Small intestine (tissue), 16 donors: Measurements from ENCODE around the gene ILK. TPM values are rescaled to one million over a fixed set of nuclear protein-coding genes. Genes with fewer than 3 reads are reported as not detected.

Experiments
- DNase-seq, 2 donors: peaks; one replicate each; pipeline versions ENCODE4 v3.0.0 to v3.0.0-alpha.2; 2013
- FAIRE-seq: peaks from 2 replicates; lab custom pipeline; 2012; peaks lifted over from hg19 to GRCh38; lab: Jason Lieb, UNC
- H3K27ac ChIP-seq, 3 donors: one replicate each; pipeline ENCODE4 v1.5.1; 2013; ENCODE audit warnings: low read length in 2 of 3, mild to moderate bottlenecking in 2 of 3, control low read depth in 1 of 3, inconsistent platforms in 1 of 3, low read depth in 1 of 3, moderate library complexity in 1 of 3
- H3K27me3 ChIP-seq, 3 donors: one replicate each; pipeline ENCODE4 v1.6.1; 2013; ENCODE audit warnings: low read length in 3 of 3, inconsistent platforms in 1 of 3; ENCODE audit not compliant: control insufficient read depth in 3 of 3, insufficient read depth in 3 of 3
- H3K36me3 ChIP-seq, 3 donors: one replicate each; pipeline ENCODE4 v1.6.1; 2013; ENCODE audit warnings: low read length in 3 of 3, inconsistent platforms in 1 of 3, low read depth in 1 of 3, mild to moderate bottlenecking in 1 of 3, moderate library complexity in 1 of 3; ENCODE audit not compliant: control insufficient read depth in 3 of 3, insufficient read depth in 2 of 3
- H3K4me1 ChIP-seq, 3 donors: one replicate each; pipeline ENCODE4 v1.6.1; 2013; ENCODE audit warnings: low read length in 2 of 3, inconsistent platforms in 1 of 3, low read depth in 1 of 3, mild to moderate bottlenecking in 1 of 3, moderate library complexity in 1 of 3; ENCODE audit not compliant: control insufficient read depth in 3 of 3, insufficient read depth in 2 of 3
- H3K4me3 ChIP-seq, 3 donors: one replicate each; pipeline ENCODE4 v1.5.1; 2013; ENCODE audit warnings: low read length in 3 of 3, control low read depth in 1 of 3, inconsistent platforms in 1 of 3, low read depth in 1 of 3, mild to moderate bottlenecking in 1 of 3, moderate library complexity in 1 of 3
- H3K9me3 ChIP-seq, 2 donors: one replicate each; pipeline ENCODE4 v1.6.1; 2013; ENCODE audit warnings: low read depth in 1 of 2, low read length in 1 of 2; ENCODE audit not compliant: control insufficient read depth in 2 of 2, insufficient read depth in 1 of 2
- WGBS, 3 donors: extraction: QIAGEN DNeasy Blood & Tissue Kit; methylation state at CpG; one replicate each; pipeline ENCODE4 v1.1.7; 2013; 5-methylcytosine and 5-hydroxymethylcytosine counted together
- long read RNA-seq, 10 donors: transcript quantifications; one replicate each; lab custom pipeline, GENCODE V29; 2026
- polyA plus RNA-seq, 4 donors: library from polyadenylated mRNA; stranded (reverse) in 3 of 4; unstranded in 1 of 4; fragments of 200-250 nt in 3 of 4; fragments of 120-200 nt in 1 of 4; gene quantifications; one replicate each; pipeline versions ENCODE4 v1.2.1 to v1.2.3, GENCODE V29; 2013
- donor health status: healthy with polysubstance abuse.
- donor health status: control.
- donor health status: control.
- donor health status: Bipolar disorder and iron deficiency.
- donor health status: healthy.

ILK gene
- polyA plus RNA-seq: 10 to 100 TPM; 73.9 to 99.2 (median 93.1) TPM
- long read RNA-seq, donor 1, transcript ILK-202 (12 exons, 2,074 nt): minor isoform, 8 of 69 reads
- long read RNA-seq, donor 1, transcript ILK-201 (13 exons, 1,802 nt): minor isoform, 17 of 69 reads
- long read RNA-seq, donor 1, transcript ILK-203 (13 exons, 1,692 nt): major isoform, 43 of 69 reads
- long read RNA-seq, donor 1, partial matches to known transcripts: 0 of 69 reads
- long read RNA-seq, donor 1, other reads (novel, unspliced or antisense): 0 of 69 reads
- long read RNA-seq, donor 2, transcript ILK-203 (13 exons, 1,692 nt): major isoform, 12 of 21 reads
- long read RNA-seq, donor 2, partial matches to known transcripts: 6 of 21 reads
- long read RNA-seq, donor 2, other reads (novel, unspliced or antisense): 0 of 21 reads
- long read RNA-seq, donor 3, transcript ILK-203 (13 exons, 1,692 nt): major isoform, 12 of 28 reads
- long read RNA-seq, donor 3, partial matches to known transcripts: 10 of 28 reads
- long read RNA-seq, donor 3, other reads (novel, unspliced or antisense): 0 of 28 reads
- long read RNA-seq, donor 4, partial matches to known transcripts: 0 of 3 reads
- long read RNA-seq, donor 4, other reads (novel, unspliced or antisense): 0 of 3 reads
- long read RNA-seq, donor 5, partial matches to known transcripts: 95 of 165 reads
- long read RNA-seq, donor 5, other reads (novel, unspliced or antisense): 58 of 165 reads
- long read RNA-seq, donor 6, transcript ILK-203 (13 exons, 1,692 nt): major isoform, 21 of 32 reads
- long read RNA-seq, donor 6, transcript ILK-201 (13 exons, 1,802 nt): minor isoform, 9 of 32 reads
- long read RNA-seq, donor 6, partial matches to known transcripts: 0 of 32 reads
- long read RNA-seq, donor 6, other reads (novel, unspliced or antisense): 0 of 32 reads
- long read RNA-seq, donor 7: 0 reads
- long read RNA-seq, donor 8, partial matches to known transcripts: 0 of 2 reads
- long read RNA-seq, donor 8, other reads (novel, unspliced or antisense): 0 of 2 reads
- long read RNA-seq, donor 9, partial matches to known transcripts: 10 of 15 reads
- long read RNA-seq, donor 9, other reads (novel, unspliced or antisense): 0 of 15 reads
- long read RNA-seq, donor 10, transcript ILK-202 (12 exons, 2,074 nt): minor isoform, 10 of 70 reads
- long read RNA-seq, donor 10, transcript ILK-201 (13 exons, 1,802 nt): minor isoform, 10 of 70 reads
- long read RNA-seq, donor 10, transcript ILK-203 (13 exons, 1,692 nt): major isoform, 34 of 70 reads
- long read RNA-seq, donor 10, partial matches to known transcripts: 10 of 70 reads
- long read RNA-seq, donor 10, other reads (novel, unspliced or antisense): 0 of 70 reads

GRCh38 chr11:6603287-6604080, at the start of gene ILK, which contains the start of gene RRP8:
Gene ILK (plus strand): TSS chr11:6603774. CDS start chr11:6604272, 498 bp downstream.
Gene RRP8 (minus strand): TSS chr11:6603616. CDS start chr11:6603502, 114 bp downstream.
- 0 to 1% (median 1%) methylated on average over 64 to 72 of the region's 72 CpGs for WGBS, 3 donors
- peak; percentile 94 to 97 for DNase-seq
- H3K36me3 ChIP-seq: peaks cover 12 to 35% (median 13%) of the 10 kb centered on the region in 3 donors
- peaks cover 13 to 66% (median 20%) of the 10 kb centered on the region in 3 donors for H3K4me1 ChIP-seq
- H3K9me3 ChIP-seq: no peaks in the 10 kb centered on the region
- peak within 1 kb of the TSS; percentile 71 to 80 (median 75) for H3K4me3 ChIP-seq
- FAIRE-seq: no peak
- peak within 1 kb of the TSS; percentile 79 to 92 (median 88) for H3K27ac ChIP-seq
- no peaks in the 10 kb centered on the region for H3K27me3 ChIP-seq

GRCh38 chr11:6554828-6555706, 48.5 kb upstream of the ILK start:
- WGBS, 3 donors: 90 to 97% (median 96%) methylated on average over 5 of the region's 5 CpGs
- no peak overlapping the region for H3K27ac ChIP-seq
- no peaks in the 10 kb centered on the region for H3K4me1 ChIP-seq
- peaks cover 0 to 6% (median 0%) of the 10 kb centered on the region in 3 donors for H3K36me3 ChIP-seq
- FAIRE-seq: no peak
- DNase-seq: no peak
- no peaks in the 10 kb centered on the region for H3K27me3 ChIP-seq
- no peaks in the 10 kb centered on the region for H3K9me3 ChIP-seq
- H3K4me3 ChIP-seq: no peak overlapping the region

DNA sequence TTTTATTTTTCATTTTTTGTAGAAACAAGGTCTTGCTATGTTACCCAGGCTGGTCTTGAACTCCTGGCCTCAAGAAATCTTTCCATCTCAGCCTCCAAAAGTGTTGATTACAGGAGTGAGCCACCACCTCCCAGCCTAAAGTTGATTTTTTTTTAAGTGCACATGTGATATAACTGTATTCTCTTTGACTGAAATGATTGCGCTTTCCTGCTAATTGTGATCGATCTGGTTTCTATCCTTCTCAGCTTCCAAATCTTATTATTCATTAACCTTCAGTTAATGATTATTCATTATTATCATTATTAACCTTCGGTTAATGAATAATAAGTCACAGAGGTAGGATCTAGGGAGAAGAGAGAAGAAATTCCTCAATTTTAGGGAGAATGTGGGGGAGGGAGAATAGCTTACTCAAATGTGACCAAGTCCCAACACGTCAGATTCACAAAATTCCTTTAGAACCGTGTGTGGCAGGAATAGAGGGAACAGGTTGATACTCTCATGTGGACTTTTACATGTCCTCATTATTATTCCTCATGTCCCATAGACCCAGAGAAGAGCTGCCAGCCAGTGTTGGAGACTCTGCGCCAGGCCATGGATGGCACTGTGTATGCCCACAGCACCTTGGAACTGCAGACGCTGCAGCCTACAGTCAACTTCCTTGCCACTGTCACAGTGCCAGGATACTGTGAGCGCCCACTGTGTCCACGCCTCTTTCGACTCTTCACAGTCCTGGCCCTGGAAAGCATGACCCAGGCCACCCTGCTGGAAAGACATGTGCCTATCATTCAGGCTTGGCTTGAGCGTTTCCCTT, 47.2 kb upstream of the ILK start:
- FAIRE-seq (no peak), DNase-seq (peak in 1 of 2 donors; percentile 23)
- 42 to 73% (median 62%) methylated on average over 11 of the region's 11 CpGs for WGBS, 3 donors
- Histone ChIP-seq H3K36me3 (peaks cover 0 to 6% (median 0%) of the 10 kb centered on the region in 3 donors), H3K27ac (no peak overlapping the region), H3K27me3 (no peaks in the 10 kb centered on the region), H3K9me3 (no peaks in the 10 kb centered on the region), H3K4me3 (no peak overlapping the region), H3K4me1 (no peaks in the 10 kb centered on the region)

- H3K9me3 ChIP-seq: no peaks in the 10 kb centered on the region
- FAIRE-seq: no peak
- H3K27me3 ChIP-seq: no peaks in the 10 kb centered on the region
- no peak for DNase-seq
- WGBS, 3 donors: 91 to 95% (median 92%) methylated on average over 11 of the region's 11 CpGs
- H3K36me3 ChIP-seq: peaks cover 0 to 6% (median 0%) of the 10 kb centered on the region in 3 donors
- no peak overlapping the region for H3K4me3 ChIP-seq
- H3K27ac ChIP-seq: no peak overlapping the region
- no peaks in the 10 kb centered on the region for H3K4me1 ChIP-seq
These were observed 46.5 kb upstream of the ILK start for GRCh38 chr11:6557063-6557462.

GRCh38 chr11:6557761-6558674, 45.6 kb upstream of the ILK start:
- H3K4me1 ChIP-seq: no peaks in the 10 kb centered on the region
- no peaks in the 10 kb centered on the region for H3K9me3 ChIP-seq
- no peak for DNase-seq
- FAIRE-seq: no peak
- 96 to 98% (median 97%) methylated on average over 14 of the region's 14 CpGs for WGBS, 3 donors
- H3K4me3 ChIP-seq: no peak overlapping the region
- H3K27me3 ChIP-seq: no peaks in the 10 kb centered on the region
- H3K36me3 ChIP-seq: peaks cover 0 to 10% (median 0%) of the 10 kb centered on the region in 3 donors
- no peak overlapping the region for H3K27ac ChIP-seq

- H3K9me3 ChIP-seq: no peaks in the 10 kb centered on the region
- DNase-seq (no peak), FAIRE-seq (no peak)
- peaks cover 0 to 17% (median 0%) of the 10 kb centered on the region in 3 donors for H3K36me3 ChIP-seq
- H3K27me3 ChIP-seq: no peaks in the 10 kb centered on the region
- no peaks in the 10 kb centered on the region for H3K4me1 ChIP-seq
- no peak overlapping the region for H3K27ac ChIP-seq
- H3K4me3 ChIP-seq: no peak overlapping the region
- WGBS, 3 donors: 86 to 100% (median 96%) methylated on average over 1 of the region's 1 CpG
These were observed 44.2 kb upstream of the ILK start for GRCh38 chr11:6559369-6559768.
